WTC11 (cell line): ENCODE measurements around the gene OCSTAMP.

ENCODE experiments used
- CTCF ChIP-seq: fragments of 200-600 bp; IDR thresholded peaks from 2 replicates; pipeline ENCODE4 v1.8.0; 2022; ENCODE audit warnings: antibody characterized with exemption
- MAX ChIP-seq: sonication (generic); formaldehyde crosslinking; IDR thresholded peaks from 2 replicates; pipeline ENCODE4 v1.8.0; 2022; ENCODE audit warnings: mild to moderate bottlenecking, missing genetic modification reagents
- NFYB ChIP-seq: sonication (generic); formaldehyde crosslinking; conservative IDR thresholded peaks from 2 replicates; pipeline ENCODE4 v1.8.0; 2022; ENCODE audit warnings: low read depth, missing genetic modification reagents
- SOX15 ChIP-seq: fragments of 250-450 bp; sonication (Bioruptor Pico); IDR thresholded peaks from 2 replicates; pipeline ENCODE4 v1.9.0; 2021; ENCODE audit warnings: mild to moderate bottlenecking
- ZNF416 ChIP-seq: fragments of 250-450 bp; sonication (Bioruptor Pico); IDR thresholded peaks from 2 replicates; pipeline ENCODE4 v1.9.0; 2021; ENCODE audit warnings: mild to moderate bottlenecking, inconsistent platforms

GRCh38 chr20:46584508-46584907, 34.1 kb upstream of the OCSTAMP start:
- TF ChIP-seq SOX15 (CRISPR knock-in tag) (no peak), NFYB (no peak), MAX (CRISPR knock-in tag) (no peak), CTCF (no peak), ZNF416 (CRISPR knock-in tag) (no peak)
